ENCODE measurements around the gene PIP5K1B. TPM values are rescaled to one million over a fixed set of nuclear protein-coding genes. Genes with fewer than 3 reads are reported as not detected.

The PIP5K1B gene, protein sequence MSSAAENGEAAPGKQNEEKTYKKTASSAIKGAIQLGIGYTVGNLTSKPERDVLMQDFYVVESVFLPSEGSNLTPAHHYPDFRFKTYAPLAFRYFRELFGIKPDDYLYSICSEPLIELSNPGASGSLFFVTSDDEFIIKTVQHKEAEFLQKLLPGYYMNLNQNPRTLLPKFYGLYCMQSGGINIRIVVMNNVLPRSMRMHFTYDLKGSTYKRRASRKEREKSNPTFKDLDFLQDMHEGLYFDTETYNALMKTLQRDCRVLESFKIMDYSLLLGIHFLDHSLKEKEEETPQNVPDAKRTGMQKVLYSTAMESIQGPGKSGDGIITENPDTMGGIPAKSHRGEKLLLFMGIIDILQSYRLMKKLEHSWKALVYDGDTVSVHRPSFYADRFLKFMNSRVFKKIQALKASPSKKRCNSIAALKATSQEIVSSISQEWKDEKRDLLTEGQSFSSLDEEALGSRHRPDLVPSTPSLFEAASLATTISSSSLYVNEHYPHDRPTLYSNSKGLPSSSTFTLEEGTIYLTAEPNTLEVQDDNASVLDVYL
- total RNA-seq, result 10 to 100 TPM; 18.4 to 44.8 TPM

DNA sequence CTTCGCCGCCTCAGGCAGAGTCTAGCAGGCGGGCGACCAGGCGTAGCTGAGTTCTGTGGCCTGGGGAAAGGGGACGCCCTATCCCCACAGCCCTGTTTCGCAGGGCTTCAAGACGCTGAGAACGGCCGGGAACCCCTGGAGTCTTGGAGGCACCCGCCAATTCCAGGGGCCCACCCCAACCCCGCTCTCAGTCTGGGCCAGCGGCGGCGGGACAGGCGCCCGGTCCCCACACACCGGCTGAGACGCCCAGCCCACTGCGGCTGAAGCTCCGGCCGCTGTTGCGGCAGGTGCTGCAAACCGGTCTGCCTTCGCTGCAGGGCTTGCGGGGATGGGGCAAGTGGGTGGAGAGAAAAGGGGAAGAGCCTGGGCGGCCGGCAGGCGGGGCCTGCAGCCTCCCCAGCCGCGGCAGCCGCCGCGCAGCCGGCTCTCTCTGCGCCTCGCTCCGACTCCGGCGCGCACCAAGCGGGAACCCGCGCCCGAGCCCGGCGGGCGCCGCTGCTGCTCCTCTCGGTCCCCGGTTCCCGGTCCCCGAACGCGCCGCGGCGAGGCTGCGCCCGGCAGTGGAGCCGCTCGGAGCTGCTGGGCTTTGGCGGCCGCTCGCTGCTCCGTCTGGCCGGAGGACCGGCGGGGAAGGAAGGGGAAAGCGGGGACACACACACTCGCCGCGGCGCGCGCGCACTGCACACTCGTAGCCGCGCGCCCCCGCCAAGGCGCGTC is at the start of gene PIP5K1B:
Gene PIP5K1B, plus strand, starts transcription at position 427 of the 717 bp plus-strand sequence. CDS start 117,375 bp downstream, outside the sequence.
- Histone ChIP-seq H3K9me3 (no peaks in the 10 kb centered on the region), H3K4me1 (peaks cover 0 to 29% of the 10 kb centered on the region in 2 donors), H3K27me3 (no peaks in the 10 kb centered on the region), H3K4me3 (peak within 1 kb of the TSS; percentile 66 to 67), H3K36me3 (no peaks in the 10 kb centered on the region), H3K27ac (peak within 1 kb of the TSS; percentile 85 to 86)
- TF ChIP-seq, protein P1, sequence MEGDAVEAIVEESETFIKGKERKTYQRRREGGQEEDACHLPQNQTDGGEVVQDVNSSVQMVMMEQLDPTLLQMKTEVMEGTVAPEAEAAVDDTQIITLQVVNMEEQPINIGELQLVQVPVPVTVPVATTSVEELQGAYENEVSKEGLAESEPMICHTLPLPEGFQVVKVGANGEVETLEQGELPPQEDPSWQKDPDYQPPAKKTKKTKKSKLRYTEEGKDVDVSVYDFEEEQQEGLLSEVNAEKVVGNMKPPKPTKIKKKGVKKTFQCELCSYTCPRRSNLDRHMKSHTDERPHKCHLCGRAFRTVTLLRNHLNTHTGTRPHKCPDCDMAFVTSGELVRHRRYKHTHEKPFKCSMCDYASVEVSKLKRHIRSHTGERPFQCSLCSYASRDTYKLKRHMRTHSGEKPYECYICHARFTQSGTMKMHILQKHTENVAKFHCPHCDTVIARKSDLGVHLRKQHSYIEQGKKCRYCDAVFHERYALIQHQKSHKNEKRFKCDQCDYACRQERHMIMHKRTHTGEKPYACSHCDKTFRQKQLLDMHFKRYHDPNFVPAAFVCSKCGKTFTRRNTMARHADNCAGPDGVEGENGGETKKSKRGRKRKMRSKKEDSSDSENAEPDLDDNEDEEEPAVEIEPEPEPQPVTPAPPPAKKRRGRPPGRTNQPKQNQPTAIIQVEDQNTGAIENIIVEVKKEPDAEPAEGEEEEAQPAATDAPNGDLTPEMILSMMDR (IDR thresholded peaks at IDR 0.05), result no peak
- DNase-seq (ENCODE audit: low spot score), result no peak

- Histone ChIP-seq H3K36me3 (no peaks in the 10 kb centered on the region), H3K9me3 (no peaks in the 10 kb centered on the region), H3K27ac (no peak overlapping the region), H3K4me1 (no peaks in the 10 kb centered on the region), H3K4me3 (no peak overlapping the region), H3K27me3 (no peaks in the 10 kb centered on the region)
- TF ChIP-seq, protein P1 (IDR thresholded peaks at IDR 0.05), result no peak
- DNase-seq (ENCODE audit: low spot score), result no peak
Measured at GRCh38 chr9:68664036-68664435, 41.0 kb upstream of the PIP5K1B start.

DNA sequence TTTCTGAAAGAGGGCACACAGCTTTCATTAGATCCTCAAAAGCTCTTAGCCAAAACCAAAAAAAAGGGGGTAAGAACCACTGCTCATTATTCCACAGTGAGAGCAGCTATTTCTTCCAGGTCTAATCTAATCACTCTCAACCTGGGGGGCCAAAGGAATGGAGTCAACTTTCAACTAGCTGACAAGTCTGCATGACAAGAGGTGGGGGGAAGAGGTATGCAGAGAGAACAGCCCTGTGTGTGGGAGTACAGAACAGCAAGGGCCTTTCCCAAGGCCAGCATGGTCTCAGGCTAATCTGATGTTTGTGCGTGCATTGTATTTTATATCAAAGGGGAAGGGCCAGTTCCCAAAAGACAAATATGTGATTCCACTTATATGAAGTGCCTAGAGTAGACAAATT is 36.9 kb upstream of the PIP5K1B start:
- Histone ChIP-seq H3K27me3 (no peaks in the 10 kb centered on the region), H3K36me3 (no peaks in the 10 kb centered on the region), H3K27ac (no peak overlapping the region), H3K4me3 (no peak overlapping the region), H3K9me3 (no peaks in the 10 kb centered on the region), H3K4me1 (no peaks in the 10 kb centered on the region)
- TF ChIP-seq, protein P1 (IDR thresholded peaks at IDR 0.05), result no peak
- no peak for DNase-seq (ENCODE audit: low spot score)

DNA sequence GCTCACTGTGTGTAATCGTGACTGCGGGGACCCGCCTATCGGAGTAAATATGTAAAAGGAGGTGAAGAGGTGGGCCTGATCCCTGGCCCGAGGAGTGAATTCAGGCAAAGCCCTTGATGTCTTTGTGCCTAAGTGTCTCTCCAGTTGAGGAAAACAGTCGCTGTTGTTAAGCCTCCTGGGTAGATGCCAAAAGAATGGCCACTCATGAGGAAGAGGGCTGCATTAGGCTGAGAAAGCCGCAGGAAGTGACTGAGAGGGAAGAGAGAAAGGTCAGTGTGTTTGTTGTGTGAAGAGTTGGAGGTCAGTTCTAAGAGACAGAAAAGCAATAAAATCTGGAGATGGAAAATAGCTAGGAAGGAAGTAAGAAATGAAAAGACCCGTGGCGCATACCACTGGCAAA is 35.8 kb upstream of the PIP5K1B start:
- TF ChIP-seq, protein P1 (IDR thresholded peaks at IDR 0.05), result no peak
- DNase-seq (ENCODE audit: low spot score), result no peak
- Histone ChIP-seq H3K36me3 (no peaks in the 10 kb centered on the region), H3K9me3 (no peaks in the 10 kb centered on the region), H3K27ac (no peak overlapping the region), H3K4me3 (no peak overlapping the region), H3K27me3 (no peaks in the 10 kb centered on the region), H3K4me1 (no peaks in the 10 kb centered on the region)

DNA sequence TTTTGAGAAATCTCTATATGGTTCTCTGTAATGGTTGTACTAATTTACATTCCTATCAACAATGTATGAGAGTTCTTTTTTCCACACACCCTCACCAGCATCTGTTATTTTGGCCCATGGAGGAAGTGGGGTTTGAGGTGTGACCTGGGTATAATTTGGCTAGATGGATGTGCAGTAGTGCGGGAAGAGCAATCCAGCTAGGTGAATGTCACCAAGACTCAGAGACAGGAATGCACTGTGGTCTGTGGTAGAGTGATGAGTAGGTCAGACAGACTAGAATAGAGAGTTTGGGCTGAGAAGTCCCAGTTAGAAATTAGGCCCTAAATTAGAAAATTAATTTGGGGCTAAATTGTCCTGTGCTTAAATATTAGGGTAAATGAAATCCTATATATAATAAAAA is 32.8 kb upstream of the PIP5K1B start:
- H3K4me1 ChIP-seq, result no peaks in the 10 kb centered on the region
- H3K36me3 ChIP-seq, result no peaks in the 10 kb centered on the region
- H3K27me3 ChIP-seq, result no peaks in the 10 kb centered on the region
- TF ChIP-seq, protein P1 (IDR thresholded peaks at IDR 0.05), result no peak
- DNase-seq (ENCODE audit: low spot score), result no peak
- no peak overlapping the region for H3K27ac ChIP-seq
- H3K9me3 ChIP-seq, result no peaks in the 10 kb centered on the region
- H3K4me3 ChIP-seq, result no peak overlapping the region
